Measurements from ENCODE around the gene XIRP2.
"Not testable (repeated sequence)": the region's sequence is repeated elsewhere in the genome, so short reads cannot be mapped to it uniquely, and the experiment has no call there.

Gene XIRP2

GRCh38 chr2:167034976-167035375, 146.7 kb downstream of the XIRP2 start:
- H3K4me3 ChIP-seq (ENCODE audit: low read length); H3K27ac ChIP-seq (ENCODE audit: low read length); H3K9me3 ChIP-seq (ENCODE audit: control insufficient read depth, insufficient read depth, low read length); H3K27me3 ChIP-seq (ENCODE audit: control insufficient read depth, insufficient read depth, low read length); H3K36me3 ChIP-seq (ENCODE audit: control insufficient read depth, insufficient read depth, low read length); H3K4me1 ChIP-seq (ENCODE audit: control insufficient read depth, insufficient read depth, low read length); DNase-seq (ENCODE audit: low read depth, low spot score): not testable (repeated sequence)
- no CpG with 5 or more reads among the region's 3 CpGs for WGBS (ENCODE audit: insufficient coverage, insufficient read length)

GRCh38 chr2:167048829-167049228, 160.5 kb downstream of the XIRP2 start:
- Histone ChIP-seq H3K36me3 (ENCODE audit: control insufficient read depth, insufficient read depth, low read length) (no peaks in the 10 kb centered on the region), H3K4me3 (ENCODE audit: low read length) (no peak overlapping the region), H3K4me1 (ENCODE audit: control insufficient read depth, insufficient read depth, low read length) (no peaks in the 10 kb centered on the region), H3K27me3 (ENCODE audit: control insufficient read depth, insufficient read depth, low read length) (no peaks in the 10 kb centered on the region), H3K9me3 (ENCODE audit: control insufficient read depth, insufficient read depth, low read length) (no peaks in the 10 kb centered on the region), H3K27ac (ENCODE audit: low read length) (no peak overlapping the region)
- peak; percentile 2 for DNase-seq (ENCODE audit: low read depth, low spot score)

- H3K9me3 ChIP-seq (ENCODE audit: control insufficient read depth, insufficient read depth, low read length) = no peaks in the 10 kb centered on the region
- no peak for DNase-seq (ENCODE audit: low read depth, low spot score)
- no CpG with 5 or more reads among the region's 3 CpGs for WGBS (ENCODE audit: insufficient coverage, insufficient read length)
- no peaks in the 10 kb centered on the region for H3K27me3 ChIP-seq (ENCODE audit: control insufficient read depth, insufficient read depth, low read length)
- no peaks in the 10 kb centered on the region for H3K4me1 ChIP-seq (ENCODE audit: control insufficient read depth, insufficient read depth, low read length)
- no peak overlapping the region for H3K4me3 ChIP-seq (ENCODE audit: low read length)
- H3K36me3 ChIP-seq (ENCODE audit: control insufficient read depth, insufficient read depth, low read length) = no peaks in the 10 kb centered on the region
- no peak overlapping the region for H3K27ac ChIP-seq (ENCODE audit: low read length)
Measured at GRCh38 chr2:167049659-167050058, 161.4 kb downstream of the XIRP2 start.

GRCh38 chr2:167052825-167053224, 164.5 kb downstream of the XIRP2 start:
- DNase-seq (ENCODE audit: low read depth, low spot score) = no peak

GRCh38 chr2:167054881-167055280, 166.6 kb downstream of the XIRP2 start:
- Histone ChIP-seq H3K36me3 (ENCODE audit: control insufficient read depth, insufficient read depth, low read length) (no peaks in the 10 kb centered on the region), H3K4me1 (ENCODE audit: control insufficient read depth, insufficient read depth, low read length) (no peaks in the 10 kb centered on the region), H3K27ac (ENCODE audit: low read length) (no peak overlapping the region), H3K4me3 (ENCODE audit: low read length) (no peak overlapping the region), H3K27me3 (ENCODE audit: control insufficient read depth, insufficient read depth, low read length) (no peaks in the 10 kb centered on the region), H3K9me3 (ENCODE audit: control insufficient read depth, insufficient read depth, low read length) (no peaks in the 10 kb centered on the region)
- WGBS (ENCODE audit: insufficient coverage, insufficient read length) = no CpG with 5 or more reads among the region's 3 CpGs
- DNase-seq (ENCODE audit: low read depth, low spot score) = no peak

More at GRCh38 chr2:167052825-167053224, 164.5 kb downstream of the XIRP2 start:
- WGBS (ENCODE audit: insufficient coverage, insufficient read length) = no CpG with 5 or more reads among the region's 1 CpG
- Histone ChIP-seq H3K27ac (ENCODE audit: low read length) (no peak overlapping the region), H3K36me3 (ENCODE audit: control insufficient read depth, insufficient read depth, low read length) (no peaks in the 10 kb centered on the region), H3K4me1 (ENCODE audit: control insufficient read depth, insufficient read depth, low read length) (no peaks in the 10 kb centered on the region), H3K27me3 (ENCODE audit: control insufficient read depth, insufficient read depth, low read length) (no peaks in the 10 kb centered on the region), H3K4me3 (ENCODE audit: low read length) (no peak overlapping the region), H3K9me3 (ENCODE audit: control insufficient read depth, insufficient read depth, low read length) (no peaks in the 10 kb centered on the region)

GRCh38 chr2:167057446-167057845, 169.2 kb downstream of the XIRP2 start:
- Histone ChIP-seq H3K4me3 (ENCODE audit: low read length) (no peak overlapping the region), H3K27me3 (ENCODE audit: control insufficient read depth, insufficient read depth, low read length) (no peaks in the 10 kb centered on the region), H3K4me1 (ENCODE audit: control insufficient read depth, insufficient read depth, low read length) (no peaks in the 10 kb centered on the region), H3K27ac (ENCODE audit: low read length) (no peak overlapping the region), H3K36me3 (ENCODE audit: control insufficient read depth, insufficient read depth, low read length) (no peaks in the 10 kb centered on the region), H3K9me3 (ENCODE audit: control insufficient read depth, insufficient read depth, low read length) (no peaks in the 10 kb centered on the region)
- no peak for DNase-seq (ENCODE audit: low read depth, low spot score)
- no CpG with 5 or more reads among the region's 4 CpGs for WGBS (ENCODE audit: insufficient coverage, insufficient read length)

GRCh38 chr2:167059173-167059572, 170.9 kb downstream of the XIRP2 start:
- no peak overlapping the region for H3K4me3 ChIP-seq (ENCODE audit: low read length)

GRCh38 chr2:167069855-167070254, 181.6 kb downstream of the XIRP2 start:
- whole genome bisulfite sequencing (ENCODE audit: insufficient coverage, insufficient read length) = no CpG with 5 or more reads among the region's 1 CpG
- DNase-seq (ENCODE audit: low read depth, low spot score) = no peak
- H3K27me3 ChIP-seq (ENCODE audit: control insufficient read depth, insufficient read depth, low read length) = no peaks in the 10 kb centered on the region
- no peak overlapping the region for H3K27ac ChIP-seq (ENCODE audit: low read length)
- H3K36me3 ChIP-seq (ENCODE audit: control insufficient read depth, insufficient read depth, low read length) = no peaks in the 10 kb centered on the region
- H3K9me3 ChIP-seq (ENCODE audit: control insufficient read depth, insufficient read depth, low read length) = no peaks in the 10 kb centered on the region
- no peaks in the 10 kb centered on the region for H3K4me1 ChIP-seq (ENCODE audit: control insufficient read depth, insufficient read depth, low read length)
- H3K4me3 ChIP-seq (ENCODE audit: low read length) = no peak overlapping the region

More at GRCh38 chr2:167059173-167059572, 170.9 kb downstream of the XIRP2 start:
- Histone ChIP-seq H3K27ac (ENCODE audit: low read length) (no peak overlapping the region), H3K9me3 (ENCODE audit: control insufficient read depth, insufficient read depth, low read length) (no peaks in the 10 kb centered on the region), H3K4me1 (ENCODE audit: control insufficient read depth, insufficient read depth, low read length) (no peaks in the 10 kb centered on the region), H3K36me3 (ENCODE audit: control insufficient read depth, insufficient read depth, low read length) (no peaks in the 10 kb centered on the region), H3K27me3 (ENCODE audit: control insufficient read depth, insufficient read depth, low read length) (no peaks in the 10 kb centered on the region)
- no peak for DNase-seq (ENCODE audit: low read depth, low spot score)
- no CpG with 5 or more reads among the region's 10 CpGs for whole genome bisulfite sequencing (ENCODE audit: insufficient coverage, insufficient read length)

GRCh38 chr2:167075708-167076107, 187.4 kb downstream of the XIRP2 start:
- not testable (repeated sequence) for H3K36me3 ChIP-seq (ENCODE audit: control insufficient read depth, insufficient read depth, low read length); H3K27ac ChIP-seq (ENCODE audit: low read length); H3K4me3 ChIP-seq (ENCODE audit: low read length); H3K4me1 ChIP-seq (ENCODE audit: control insufficient read depth, insufficient read depth, low read length); H3K9me3 ChIP-seq (ENCODE audit: control insufficient read depth, insufficient read depth, low read length); H3K27me3 ChIP-seq (ENCODE audit: control insufficient read depth, insufficient read depth, low read length); DNase-seq (ENCODE audit: low read depth, low spot score)
- WGBS (ENCODE audit: insufficient coverage, insufficient read length) = no CpG with 5 or more reads among the region's 8 CpGs

GRCh38 chr2:167098931-167099330, 210.7 kb downstream of the XIRP2 start:
- H3K27ac ChIP-seq (ENCODE audit: low read length); H3K4me1 ChIP-seq (ENCODE audit: control insufficient read depth, insufficient read depth, low read length); DNase-seq (ENCODE audit: low read depth, low spot score); H3K36me3 ChIP-seq (ENCODE audit: control insufficient read depth, insufficient read depth, low read length); H3K9me3 ChIP-seq (ENCODE audit: control insufficient read depth, insufficient read depth, low read length); H3K27me3 ChIP-seq (ENCODE audit: control insufficient read depth, insufficient read depth, low read length); H3K4me3 ChIP-seq (ENCODE audit: low read length): not testable (repeated sequence)
- no CpG with 5 or more reads among the region's 3 CpGs for WGBS (ENCODE audit: insufficient coverage, insufficient read length)

GRCh38 chr2:167100506-167100905, 212.2 kb downstream of the XIRP2 start:
- Histone ChIP-seq H3K27me3 (ENCODE audit: control insufficient read depth, insufficient read depth, low read length) (no peaks in the 10 kb centered on the region), H3K36me3 (ENCODE audit: control insufficient read depth, insufficient read depth, low read length) (no peaks in the 10 kb centered on the region), H3K27ac (ENCODE audit: low read length) (no peak overlapping the region), H3K4me3 (ENCODE audit: low read length) (no peak overlapping the region), H3K4me1 (ENCODE audit: control insufficient read depth, insufficient read depth, low read length) (no peaks in the 10 kb centered on the region), H3K9me3 (ENCODE audit: control insufficient read depth, insufficient read depth, low read length) (no peaks in the 10 kb centered on the region)
- no CpG with 5 or more reads among the region's 2 CpGs for WGBS (ENCODE audit: insufficient coverage, insufficient read length)
- no peak for DNase-seq (ENCODE audit: low read depth, low spot score)
